ENCODE measurements around the gene SKAP2.

SKAP2 gene, protein sequence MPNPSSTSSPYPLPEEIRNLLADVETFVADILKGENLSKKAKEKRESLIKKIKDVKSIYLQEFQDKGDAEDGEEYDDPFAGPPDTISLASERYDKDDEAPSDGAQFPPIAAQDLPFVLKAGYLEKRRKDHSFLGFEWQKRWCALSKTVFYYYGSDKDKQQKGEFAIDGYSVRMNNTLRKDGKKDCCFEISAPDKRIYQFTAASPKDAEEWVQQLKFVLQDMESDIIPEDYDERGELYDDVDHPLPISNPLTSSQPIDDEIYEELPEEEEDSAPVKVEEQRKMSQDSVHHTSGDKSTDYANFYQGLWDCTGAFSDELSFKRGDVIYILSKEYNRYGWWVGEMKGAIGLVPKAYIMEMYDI

DNA sequence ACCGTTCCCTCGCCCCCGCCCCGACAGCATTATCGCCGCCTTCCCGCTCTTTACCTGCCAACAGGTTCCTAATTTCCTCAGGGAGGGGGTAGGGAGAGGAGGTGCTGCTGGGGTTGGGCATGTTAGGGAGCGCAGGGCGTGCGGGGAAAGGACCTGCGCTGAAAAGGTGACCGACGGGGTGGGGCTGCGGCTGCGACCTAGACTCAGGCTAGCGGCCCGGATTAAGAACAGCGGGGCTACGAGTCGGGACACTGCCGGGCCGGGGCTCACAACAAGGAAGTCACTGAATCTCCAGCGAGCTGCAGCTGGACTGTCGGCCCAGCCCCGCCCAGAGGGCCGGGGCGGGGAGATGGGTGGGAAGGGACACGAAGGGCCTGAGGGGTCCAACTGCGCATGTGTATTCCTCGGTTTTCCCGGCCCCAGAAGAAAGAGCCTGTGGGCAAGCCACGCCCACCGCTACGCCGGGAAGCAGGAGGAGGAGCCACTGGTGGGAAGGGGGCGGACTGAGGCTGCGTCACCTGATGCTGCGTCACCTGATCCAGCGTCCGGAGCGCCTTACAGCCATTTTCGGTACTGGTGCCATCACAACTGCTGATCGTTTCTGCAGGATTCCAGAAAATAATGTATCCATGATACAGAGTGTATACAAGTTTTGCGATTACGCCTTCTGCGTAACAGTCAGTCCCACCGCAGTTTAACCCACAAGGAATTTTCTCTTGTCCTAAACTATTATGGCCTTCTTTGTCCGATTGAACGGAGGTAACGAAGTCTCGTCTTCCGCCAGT, at the start of gene SKAP2:
SKAP2 (minus strand) TSS at position 282 of the 785 bp plus-strand sequence; CDS start at position 121, 161 bp downstream.
- DNase-seq, result peak; percentile 100

DNA sequence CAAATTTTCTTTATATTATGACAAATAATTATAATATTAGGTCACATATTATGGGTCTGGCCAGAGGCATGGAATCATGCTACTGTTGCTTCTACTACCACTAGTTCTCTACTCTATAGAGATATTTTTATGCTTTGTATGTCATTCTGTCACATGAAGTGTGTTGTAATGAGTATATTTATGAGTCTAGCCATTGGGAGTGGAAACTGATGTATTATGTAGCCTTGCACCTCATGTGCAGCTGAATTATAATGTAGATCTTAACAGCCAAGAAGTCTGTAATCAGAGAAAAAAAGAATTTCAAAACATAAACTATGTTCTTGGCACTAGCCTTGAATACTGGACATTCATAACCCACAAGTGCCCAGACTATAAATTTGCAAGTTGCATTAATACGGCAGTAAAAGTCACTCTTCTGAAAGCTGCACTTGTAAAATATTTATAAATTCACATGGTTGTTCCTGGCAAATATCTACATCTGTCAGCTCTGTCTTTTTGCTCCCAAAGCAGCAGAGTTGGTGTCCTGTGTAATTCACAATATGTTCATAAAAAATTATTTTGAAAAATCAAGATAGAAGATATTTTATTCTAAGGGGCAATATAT, 48.6 kb upstream of the SKAP2 start:
- DNase-seq, result no peak

- DNase-seq, result no peak
Measured at GRCh38 chr7:26912338-26912737, 47.9 kb upstream of the SKAP2 start.

GRCh38 chr7:26910221-26910620, 45.8 kb upstream of the SKAP2 start:
- no peak for DNase-seq

DNA sequence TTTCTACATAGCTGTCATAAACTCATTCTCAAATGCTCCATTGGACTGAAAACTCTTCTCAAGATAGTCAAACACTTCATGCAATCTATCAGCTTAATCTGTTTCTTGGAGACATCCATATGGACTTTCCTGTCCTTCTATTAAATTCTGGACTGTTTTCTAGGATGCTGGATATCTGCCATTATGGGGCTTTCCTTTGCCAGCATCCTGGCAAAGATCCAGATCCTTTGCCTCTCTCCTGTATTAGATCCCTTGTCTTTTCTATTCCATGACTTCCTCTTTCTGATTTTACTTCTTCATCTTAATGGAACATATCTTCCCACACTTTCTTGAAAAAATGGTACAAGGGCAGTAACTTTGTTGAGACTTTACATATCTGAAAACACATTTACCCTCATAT, 35.9 kb upstream of the SKAP2 start:
- DNase-seq, result peak; percentile 62

DNA sequence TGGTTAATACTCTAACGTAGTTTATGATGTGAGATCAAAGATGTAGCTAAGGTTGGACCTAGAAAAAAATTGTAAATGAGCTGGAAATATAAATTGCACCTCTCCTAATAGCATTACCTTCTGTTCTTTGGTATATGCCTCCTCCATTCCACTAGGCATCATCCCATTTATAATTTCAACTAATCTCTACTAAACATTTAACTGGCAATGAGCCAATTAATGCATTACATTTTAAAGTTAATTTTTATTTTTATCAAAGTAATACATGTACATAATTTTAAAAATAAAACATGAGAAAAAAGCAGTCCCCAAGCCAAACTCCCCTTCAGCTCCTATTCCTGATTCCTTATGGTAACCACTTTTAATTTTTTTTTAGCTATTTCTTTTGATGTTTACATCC, 35.1 kb upstream of the SKAP2 start:
- DNase-seq, result no peak

DNA sequence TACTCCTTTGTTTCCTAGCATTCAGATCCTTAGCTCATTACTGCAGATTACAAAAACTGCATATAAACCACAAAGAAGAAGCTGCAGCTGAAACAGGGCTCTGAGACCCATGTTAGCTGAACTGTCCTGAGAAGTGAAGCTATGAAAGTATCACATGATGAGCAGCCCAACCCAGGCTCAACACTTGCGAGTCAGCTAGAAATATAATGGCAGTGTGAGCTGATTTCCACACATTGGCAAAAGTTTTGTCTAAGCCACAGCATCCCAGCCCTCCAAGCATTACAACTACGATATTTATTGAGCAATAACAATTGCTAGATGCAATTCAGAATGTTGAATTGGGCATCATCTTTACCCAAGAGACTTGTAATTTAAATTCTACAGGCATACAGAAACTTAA, 34.5 kb upstream of the SKAP2 start:
- DNase-seq, result no peak

- DNase-seq, result no peak
Measured at GRCh38 chr7:26897928-26898327, 33.5 kb upstream of the SKAP2 start.

GRCh38 chr7:26891400-26892350, 27.3 kb upstream of the SKAP2 start:
- DNase-seq, result no peak

DNA sequence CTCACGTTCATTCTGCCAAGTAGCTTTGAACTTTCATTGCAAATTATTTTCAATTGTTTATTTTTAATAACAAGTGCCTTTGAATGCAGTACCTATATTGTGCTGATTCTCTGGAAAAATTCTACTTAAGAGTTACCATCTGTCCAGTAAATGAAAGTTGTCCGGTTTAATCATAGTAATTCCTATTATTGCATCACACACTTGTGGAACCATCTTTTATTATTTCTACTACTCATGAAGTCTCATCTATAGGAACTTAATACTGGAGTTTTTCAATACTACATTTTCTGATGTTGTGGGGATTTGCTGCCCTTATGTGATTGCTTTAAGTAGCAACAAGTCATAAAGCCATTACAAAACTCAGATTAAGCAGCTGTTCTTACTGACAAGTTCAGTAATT, 16.5 kb upstream of the SKAP2 start:
- DNase-seq, result no peak

GRCh38 chr7:26879671-26880070, 15.3 kb upstream of the SKAP2 start:
- DNase-seq, result no peak

DNA sequence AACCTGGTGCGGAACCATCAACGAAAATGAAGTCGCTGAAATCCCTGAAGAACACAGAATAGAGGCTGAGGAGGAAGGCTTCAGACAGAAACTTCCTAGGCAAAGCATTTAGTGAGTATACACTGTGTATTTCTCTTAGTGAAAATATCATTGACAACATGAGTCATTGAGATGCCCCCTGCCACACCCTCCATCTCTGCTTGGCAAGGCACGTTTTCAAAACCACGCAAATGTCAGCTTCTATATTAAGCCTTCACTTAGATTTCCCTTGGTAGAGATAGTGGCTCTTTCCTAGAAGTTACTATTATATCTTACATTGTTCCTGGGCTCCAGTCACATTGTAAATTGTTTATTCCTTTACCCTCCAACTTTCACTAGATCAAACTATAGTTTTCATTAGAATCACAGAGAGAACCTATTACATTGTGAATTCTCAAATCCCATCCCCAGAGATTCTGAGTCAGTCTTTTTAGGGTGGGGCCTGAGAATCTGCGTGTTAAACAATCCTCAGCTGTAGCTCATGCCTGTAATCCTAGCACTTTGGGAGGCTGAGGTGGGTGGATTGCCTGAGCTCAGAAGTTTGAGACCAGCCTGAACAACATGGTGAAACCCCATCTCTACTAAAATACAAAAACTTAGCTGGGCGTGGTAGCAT, 4.6 kb upstream of the SKAP2 start:
- no peak for DNase-seq

DNA sequence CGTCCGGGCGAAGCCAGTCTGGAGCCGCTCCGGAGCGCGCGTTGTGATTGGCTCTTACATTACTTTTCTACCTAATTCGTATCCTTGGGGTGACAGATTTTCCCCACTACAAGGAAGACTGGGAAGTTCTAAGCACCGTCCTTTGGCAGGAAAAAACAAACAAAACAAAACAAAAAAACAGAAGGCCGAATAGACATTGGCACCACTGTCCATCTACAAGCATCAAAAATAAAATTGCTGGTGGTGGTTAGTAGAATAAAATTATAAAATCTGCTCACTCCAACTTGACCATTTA, 651 bp upstream of the SKAP2 start:
- peak; percentile 81 for DNase-seq

DNA sequence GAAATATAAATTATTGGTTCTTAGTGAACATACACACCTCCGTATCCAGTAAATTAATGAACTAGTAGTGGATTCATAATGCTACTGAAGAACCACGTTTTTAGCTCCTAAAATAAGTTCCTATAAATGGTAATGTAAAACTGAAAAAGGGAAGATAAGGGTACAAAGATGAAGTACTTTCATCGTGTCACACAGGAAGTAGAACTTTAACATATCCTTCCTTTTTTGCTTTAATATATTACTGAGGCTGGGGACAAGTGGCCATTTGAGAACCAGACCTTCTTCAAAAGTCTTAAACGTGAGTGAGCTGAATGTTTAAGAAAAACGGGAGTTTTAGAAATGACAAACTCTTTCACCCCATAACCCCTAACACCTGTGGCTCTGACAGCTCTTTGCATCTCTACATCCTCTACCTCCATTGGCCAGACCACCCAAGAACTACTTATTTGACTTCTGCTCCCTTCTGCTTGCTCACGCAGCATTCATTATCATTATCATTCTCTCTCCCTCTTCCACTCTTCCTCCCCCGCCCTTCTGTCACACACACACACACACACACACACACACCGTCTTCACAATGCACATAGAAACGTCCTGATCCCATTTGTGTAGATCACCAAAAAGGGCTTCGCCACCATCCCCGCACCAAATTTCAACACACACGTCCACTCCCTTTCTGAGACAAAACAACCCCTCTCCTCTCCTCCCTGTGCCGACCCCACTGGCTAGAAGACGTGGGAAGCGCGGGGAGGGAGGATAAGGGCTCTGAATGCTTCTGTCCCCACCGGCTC, 677 bp downstream of the SKAP2 start:
- no peak for DNase-seq

DNA sequence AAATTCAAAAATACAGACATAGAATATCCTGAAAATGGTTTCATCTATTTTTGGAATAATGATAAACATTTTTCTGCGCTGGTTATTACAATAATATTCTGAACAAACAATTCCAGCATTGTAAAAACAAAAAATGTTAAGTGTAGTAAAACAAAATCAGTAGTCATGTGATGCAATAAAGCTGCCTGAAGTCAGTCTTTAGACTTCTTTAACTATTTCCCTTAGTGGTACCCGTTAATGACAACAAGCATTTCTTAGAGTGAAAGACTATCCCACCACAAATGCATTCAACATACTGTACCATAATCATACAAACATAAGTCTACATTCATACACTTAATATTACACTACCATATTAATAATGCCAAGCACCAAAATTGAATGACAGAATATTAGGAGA, 1.6 kb downstream of the SKAP2 start:
- no peak for DNase-seq

- DNase-seq, result no peak
Measured at GRCh38 chr7:26861050-26861449, 3.3 kb downstream of the SKAP2 start.

DNA sequence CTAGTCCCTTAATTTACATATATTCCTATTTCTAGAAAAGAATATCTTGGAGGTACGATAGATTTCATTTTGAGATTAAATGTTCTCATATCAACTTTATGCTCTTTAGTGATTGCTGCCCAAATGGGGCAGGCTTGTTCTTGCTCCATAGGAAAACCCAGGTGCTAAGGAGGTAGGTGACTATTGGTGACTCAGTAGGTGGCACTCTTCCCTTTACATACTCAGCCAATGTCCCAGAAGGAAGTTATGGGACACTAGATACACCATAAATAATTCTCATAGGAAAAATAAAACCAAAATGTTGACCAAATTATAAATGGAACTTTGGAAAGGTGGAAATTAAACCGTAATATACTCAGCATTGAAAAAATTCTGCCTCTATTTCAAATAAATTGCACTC, 4.0 kb downstream of the SKAP2 start:
- no peak for DNase-seq

DNA sequence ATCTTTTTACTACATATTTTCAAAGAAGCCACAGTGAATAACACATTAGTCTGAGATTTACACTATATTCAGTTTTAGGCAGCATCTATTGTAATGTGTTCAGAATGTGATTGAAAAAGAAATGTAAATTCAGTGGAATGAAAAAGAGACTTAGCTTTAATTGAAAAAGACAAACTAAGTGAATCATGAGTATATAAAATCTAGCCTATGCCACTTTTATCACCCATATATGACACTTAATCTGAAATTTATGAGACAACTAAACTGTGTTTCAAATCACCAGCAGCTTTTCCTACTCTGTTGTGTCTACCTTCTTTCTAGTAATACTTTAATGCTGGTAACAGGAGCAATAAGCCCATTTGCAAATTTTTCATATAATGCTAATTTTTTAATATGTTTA, 4.7 kb downstream of the SKAP2 start:
- no peak for DNase-seq

GRCh38 chr7:26858735-26859134, 5.7 kb downstream of the SKAP2 start:
- no peak for DNase-seq

DNA sequence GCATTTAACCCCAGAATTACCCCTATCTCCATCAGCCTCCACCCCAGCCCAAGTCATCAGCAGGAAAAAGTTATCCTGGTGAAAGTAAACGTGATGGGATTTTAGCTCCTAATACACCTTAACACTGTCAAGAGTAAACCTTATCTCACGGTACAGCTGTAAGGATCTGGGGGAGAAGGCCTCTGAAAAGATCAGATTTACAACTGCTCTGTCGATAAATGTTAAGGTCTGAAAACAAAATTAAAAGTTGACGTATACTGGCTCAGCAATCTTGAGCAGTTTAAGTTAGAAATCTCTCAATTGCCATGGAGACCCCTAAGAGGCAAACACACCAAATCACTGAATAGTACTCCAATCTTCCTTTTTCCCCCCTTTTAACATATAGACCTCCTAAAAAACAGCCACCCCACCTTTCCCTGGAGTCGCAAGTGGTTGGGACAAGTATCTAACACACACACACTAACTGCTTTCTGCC, 6.1 kb downstream of the SKAP2 start:
- no peak for DNase-seq

DNA sequence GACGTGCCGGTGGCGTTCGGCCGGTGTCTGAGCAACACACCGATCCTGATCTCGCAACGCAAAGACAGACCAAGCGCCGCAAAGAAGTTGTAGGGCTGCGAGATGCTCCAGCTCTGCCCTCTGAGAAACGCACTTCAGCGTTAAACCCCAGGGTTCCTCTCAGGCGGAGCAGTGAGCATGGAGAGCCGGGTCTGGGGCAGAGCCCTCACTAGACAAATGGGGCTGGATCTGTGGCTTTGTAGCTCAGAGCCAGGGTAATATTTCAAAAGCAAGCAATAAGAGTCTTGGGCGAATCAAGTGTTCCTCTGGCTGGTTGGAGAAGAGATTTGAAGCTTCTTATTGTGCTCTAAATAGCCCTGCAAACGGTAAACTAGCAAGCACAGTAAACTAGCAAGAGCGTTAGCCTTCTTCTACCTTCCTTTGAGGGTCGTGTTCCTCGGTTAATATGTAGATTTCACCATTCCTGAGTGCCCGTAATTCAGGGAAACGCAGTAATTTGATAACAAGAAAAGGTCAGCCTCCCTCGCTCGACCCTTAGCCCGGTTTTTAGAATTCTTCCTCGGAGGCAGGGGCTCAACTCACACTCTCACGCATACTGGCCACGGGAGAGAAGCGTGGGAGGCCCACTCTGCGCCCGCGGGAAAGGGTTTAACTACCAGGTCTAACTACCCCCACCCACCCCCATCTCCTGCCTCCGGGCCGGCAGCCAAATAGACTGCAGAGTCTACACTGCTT, 6.7 kb downstream of the SKAP2 start:
- peak; percentile 41 for DNase-seq
